DND-41 (cell line): ENCODE measurements around the gene FOSB.

Source experiments
- EZH2 ChIP-seq: IDR thresholded peaks from 3 replicates; pipeline ENCODE4 v1.6.1; 2012; ENCODE audit warnings: borderline replicate concordance, low read depth, mild to moderate bottlenecking, moderate library complexity, low read length, inconsistent platforms; ENCODE audit not compliant: severe bottlenecking
- TF ChIP-seq, protein P1 (sequence below): IDR thresholded peaks from 2 replicates; pipeline ENCODE4 v1.5.1; 2012; ENCODE audit warnings: borderline replicate concordance, low read length, moderate library complexity, mild to moderate bottlenecking; ENCODE audit not compliant: poor library complexity, severe bottlenecking; ENCODE audit errors: extremely low read depth

DNA sequence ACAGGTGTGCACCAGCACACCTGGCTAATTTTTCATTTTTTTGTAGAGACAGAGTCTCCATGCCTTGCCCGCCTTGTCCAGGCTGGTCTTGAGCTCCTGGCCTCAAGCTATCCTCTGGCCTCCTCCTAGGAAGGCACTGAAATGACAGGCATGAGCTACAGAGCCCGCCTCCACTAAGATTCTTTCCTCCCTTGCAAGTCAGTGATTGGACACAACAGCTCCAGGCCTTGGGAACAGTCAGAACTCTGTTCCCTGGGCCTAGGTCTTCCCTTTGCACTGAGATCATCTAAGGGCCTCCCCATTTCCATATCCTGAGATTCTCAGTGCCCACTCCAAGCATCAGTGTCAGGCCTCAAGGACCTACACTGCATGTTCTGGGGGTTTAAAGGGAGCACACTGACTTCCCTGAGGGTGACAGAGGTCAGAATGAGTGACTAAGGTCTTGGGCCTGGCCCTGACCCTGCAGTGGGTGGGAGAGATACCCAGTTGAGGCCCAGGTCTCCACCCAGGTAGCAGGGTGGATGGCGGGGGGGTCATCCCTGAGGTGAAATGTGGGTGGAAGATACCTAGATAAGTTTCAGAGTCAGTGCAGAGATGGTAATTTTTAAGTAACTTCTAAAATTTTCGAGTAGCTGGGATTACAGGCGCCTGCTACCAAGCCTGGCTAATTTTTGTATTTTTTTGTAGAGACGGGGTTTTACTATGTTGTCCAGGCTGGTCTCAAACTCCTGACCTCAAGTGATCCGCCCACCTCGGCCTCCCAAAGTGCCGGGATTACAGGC lies 26.7 kb upstream of the FOSB start:
- TF ChIP-seq, protein P1, sequence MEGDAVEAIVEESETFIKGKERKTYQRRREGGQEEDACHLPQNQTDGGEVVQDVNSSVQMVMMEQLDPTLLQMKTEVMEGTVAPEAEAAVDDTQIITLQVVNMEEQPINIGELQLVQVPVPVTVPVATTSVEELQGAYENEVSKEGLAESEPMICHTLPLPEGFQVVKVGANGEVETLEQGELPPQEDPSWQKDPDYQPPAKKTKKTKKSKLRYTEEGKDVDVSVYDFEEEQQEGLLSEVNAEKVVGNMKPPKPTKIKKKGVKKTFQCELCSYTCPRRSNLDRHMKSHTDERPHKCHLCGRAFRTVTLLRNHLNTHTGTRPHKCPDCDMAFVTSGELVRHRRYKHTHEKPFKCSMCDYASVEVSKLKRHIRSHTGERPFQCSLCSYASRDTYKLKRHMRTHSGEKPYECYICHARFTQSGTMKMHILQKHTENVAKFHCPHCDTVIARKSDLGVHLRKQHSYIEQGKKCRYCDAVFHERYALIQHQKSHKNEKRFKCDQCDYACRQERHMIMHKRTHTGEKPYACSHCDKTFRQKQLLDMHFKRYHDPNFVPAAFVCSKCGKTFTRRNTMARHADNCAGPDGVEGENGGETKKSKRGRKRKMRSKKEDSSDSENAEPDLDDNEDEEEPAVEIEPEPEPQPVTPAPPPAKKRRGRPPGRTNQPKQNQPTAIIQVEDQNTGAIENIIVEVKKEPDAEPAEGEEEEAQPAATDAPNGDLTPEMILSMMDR = no peak
- TF ChIP-seq EZH2 = no peak
